ENCODE data around the gene LCP1. TPM values are rescaled to one million over a fixed set of nuclear protein-coding genes. Genes with fewer than 3 reads are reported as not detected.

LCP1 gene
- total RNA-seq, 1 donor from 2014 or later: not detected

DNA sequence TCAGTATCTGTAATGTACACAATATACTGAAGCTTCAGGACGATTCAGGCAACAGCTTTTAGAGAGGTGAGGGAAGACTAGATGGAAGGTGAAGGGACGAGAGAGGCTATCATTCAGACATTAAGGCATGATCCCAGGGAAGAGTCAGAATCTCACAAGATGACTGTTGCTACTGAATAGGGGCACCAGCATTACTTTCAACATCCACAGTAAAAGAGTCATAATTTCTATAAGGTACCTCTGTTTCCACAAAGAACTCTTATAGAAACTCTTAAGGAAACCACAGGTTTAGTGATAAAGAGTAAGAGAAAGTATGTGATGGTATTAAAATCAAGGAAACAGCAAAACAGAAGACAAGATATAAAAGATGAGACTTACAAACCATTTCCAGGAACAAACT lies 23.0 kb downstream of the LCP1 start:
- no peak for DNase-seq (ENCODE audit: low read depth in 2 of 2)

- DNase-seq (ENCODE audit: low read depth in 2 of 2): no peak
These were observed 23.8 kb downstream of the LCP1 start for GRCh38 chr13:46158222-46158621.

GRCh38 chr13:46154136-46154801 lies 27.7 kb downstream of the LCP1 start:
- no peak for DNase-seq (ENCODE audit: low read depth in 2 of 2)

GRCh38 chr13:46152627-46153328 lies 29.2 kb downstream of the LCP1 start:
- no peak for DNase-seq (ENCODE audit: low read depth in 2 of 2)

DNA sequence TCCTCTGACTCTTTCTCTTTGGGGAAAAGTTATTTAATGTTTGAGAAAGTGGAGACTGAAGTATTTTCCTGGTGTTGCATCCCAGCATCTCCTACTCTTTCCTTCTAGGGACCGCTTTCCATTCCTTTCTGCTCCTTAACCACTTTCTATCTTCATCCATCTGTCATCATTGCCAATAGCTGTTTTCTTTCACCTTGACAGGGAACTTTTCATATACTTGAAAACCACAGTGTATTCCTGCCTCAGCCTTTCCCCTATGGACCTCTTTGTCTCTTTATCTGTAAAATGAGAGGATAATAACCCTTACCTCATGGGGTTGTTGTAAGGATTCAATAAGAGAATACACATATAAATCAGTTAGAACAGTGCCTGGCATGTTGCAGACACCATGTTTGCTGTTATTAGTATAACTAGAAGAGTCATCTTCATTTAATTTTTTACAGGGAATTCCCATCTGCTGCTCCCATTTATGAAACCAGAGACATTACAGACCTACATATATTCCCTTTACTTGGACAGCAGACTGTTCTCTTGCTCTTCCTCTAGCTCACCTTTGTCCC lies 31.8 kb downstream of the LCP1 start:
- DNase-seq (ENCODE audit: low read depth in 2 of 2): no peak

DNA sequence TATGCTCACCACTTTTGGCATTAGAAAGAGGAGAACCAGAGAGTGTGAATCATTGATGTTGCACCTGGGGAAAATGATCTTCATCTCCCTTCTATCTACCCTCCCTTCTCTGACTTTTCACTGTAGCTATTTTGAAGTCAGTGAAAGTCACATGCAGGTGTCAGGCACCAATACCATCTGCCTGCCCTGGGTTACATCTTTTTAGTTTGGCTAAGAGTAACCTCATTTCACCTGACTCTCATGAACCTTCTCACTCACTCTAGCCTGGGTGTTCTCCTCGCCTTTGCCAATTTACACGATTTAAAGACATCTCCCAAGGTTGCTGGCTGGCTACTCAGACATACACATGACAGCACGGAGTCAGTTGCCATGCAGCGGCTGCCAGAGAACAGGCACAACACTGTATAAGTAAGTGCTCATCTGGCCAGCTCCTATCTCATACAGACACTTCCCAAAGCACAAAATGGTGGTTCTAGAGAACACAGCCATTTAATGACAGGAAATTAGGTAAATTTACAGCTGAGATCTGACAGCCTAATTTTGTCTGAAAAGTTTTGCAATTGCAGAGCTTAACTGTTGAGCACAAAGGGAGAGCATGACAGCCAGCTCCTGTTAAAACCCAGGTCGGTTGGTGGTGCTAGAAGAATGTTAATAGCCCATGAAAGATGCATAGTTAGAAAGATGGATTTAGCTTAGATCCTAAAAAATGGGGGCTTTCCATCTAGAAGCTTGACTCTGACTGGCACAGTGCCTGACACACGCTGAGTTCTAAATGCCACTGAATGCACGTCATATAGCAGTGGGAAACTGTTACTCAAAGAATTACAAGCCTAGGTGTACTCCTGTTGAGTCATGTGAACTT lies 32.5 kb downstream of the LCP1 start:
- DNase-seq (ENCODE audit: low read depth in 2 of 2): no peak

- no peak for DNase-seq (ENCODE audit: low read depth in 2 of 2)
These were observed 35.1 kb downstream of the LCP1 start for GRCh38 chr13:46146898-46147297.

DNA sequence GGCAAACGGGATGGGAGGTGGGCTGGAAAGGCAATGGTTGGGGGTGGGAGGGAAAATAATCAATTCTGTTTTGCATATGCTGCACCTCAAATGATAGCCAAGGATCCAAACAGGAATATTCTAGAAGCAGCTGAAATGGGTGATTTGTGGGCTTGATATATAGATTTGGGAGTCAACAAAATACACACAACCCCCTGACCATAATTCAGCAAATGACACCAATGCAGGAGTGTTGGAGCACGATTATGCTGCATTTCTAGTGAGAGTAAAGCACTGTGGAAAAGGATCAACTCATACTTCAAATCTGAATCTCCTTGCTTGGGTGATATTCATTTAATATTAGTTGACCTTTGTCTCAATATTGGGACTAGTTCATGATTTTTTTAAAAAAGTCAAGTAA lies 36.0 kb downstream of the LCP1 start:
- DNase-seq (ENCODE audit: low read depth in 2 of 2): no peak

DNA sequence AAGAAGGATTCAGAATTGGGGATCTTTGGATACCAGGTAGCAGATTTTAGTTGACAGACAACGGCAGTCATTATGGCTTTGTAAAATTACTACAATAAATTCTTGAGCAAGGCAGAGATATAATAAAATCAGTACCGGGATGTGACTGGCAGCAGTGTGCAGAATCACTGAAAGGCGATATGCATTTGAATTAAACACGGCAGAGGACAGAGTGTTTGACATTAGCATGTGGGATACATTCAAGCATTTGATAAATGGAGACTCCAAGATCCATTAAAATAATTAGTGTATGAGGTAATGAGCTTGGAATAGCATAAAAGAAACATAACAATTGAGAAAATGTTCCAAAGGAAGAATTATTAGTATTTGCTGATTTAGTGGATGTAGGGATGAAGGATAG lies 36.8 kb downstream of the LCP1 start:
- no peak for DNase-seq (ENCODE audit: low read depth in 2 of 2)

DNA sequence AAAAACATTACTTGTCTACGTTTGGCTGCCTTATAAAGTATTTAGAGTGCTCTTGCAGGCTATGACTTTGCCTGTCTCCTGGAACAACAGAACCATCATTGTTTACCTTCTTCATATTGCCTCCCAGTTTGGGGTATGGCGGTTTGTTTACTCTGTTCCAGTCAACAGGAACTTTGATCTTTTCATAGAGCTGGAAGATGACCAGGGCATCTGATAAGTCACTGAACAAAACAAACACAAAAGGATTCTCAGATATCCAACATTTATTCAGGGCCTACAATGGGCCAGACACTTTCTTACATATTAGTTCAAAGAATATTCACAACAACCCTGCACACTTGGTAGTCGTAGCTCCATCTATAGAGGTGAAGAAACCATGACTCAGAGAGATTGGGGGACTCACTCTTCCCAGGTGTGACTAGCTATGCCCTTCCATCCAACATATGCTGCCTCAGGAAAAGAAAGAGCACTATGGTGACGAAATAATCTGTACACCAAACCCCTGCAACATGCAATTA lies 38.7 kb downstream of the LCP1 start:
- DNase-seq (ENCODE audit: low read depth in 2 of 2): no peak

GRCh38 chr13:46142776-46143175 lies 39.2 kb downstream of the LCP1 start:
- no peak for DNase-seq (ENCODE audit: low read depth in 2 of 2)

GRCh38 chr13:46140044-46140443 lies 41.9 kb downstream of the LCP1 start:
- DNase-seq (ENCODE audit: low read depth in 2 of 2): no peak

DNA sequence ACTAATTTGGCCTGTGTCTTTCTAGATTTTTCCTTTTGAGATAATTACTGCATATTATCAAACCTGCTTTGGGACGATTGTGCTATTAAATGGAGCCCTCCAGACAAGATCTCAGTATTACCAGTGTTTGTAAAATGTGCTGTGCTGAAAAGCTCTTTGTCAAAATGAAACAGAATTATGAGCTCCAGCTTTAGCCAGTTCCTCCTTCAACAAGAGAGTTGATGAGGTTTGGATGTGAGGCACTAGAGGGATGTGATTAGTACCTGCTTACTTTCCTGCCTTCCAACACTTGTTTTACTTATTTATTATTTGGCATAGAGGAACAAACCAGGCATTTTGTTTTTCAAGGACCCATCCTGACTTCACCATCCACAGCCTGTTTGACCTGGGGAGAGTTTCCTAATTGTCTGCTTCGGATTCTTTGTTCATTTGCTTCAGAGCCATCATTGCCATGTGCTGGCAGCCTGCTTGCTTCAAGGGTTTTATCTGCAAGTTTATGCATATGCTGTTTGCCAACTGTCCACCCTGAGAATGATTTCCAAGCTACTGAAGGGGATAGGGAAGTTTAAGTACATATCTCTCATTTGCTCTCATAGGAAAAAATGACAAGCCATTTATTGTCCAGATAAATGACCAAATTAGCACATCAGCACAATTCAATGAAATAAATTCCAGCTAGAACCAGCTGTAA lies 44.2 kb downstream of the LCP1 start:
- DNase-seq (ENCODE audit: low read depth in 2 of 2): no peak

DNA sequence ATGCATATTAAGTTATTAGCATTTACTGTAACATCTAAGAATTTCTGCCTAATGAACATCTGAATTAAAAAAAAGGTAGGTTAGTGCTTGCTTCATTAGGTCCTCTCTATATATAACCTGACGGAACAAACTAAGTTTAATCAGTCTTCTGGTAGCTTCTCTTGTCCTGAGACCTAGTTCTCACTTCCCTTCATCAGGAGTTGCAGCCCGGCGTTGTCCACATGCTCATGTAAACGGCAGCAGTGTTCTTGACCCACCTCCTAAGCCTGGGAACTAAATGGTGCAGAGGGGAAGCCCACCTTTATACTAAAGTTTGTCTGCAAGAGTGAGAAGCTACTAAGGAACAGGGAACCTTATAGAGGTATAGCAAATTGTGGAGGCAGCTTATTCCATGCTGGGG lies 45.3 kb downstream of the LCP1 start:
- no peak for DNase-seq (ENCODE audit: low read depth in 2 of 2)

DNA sequence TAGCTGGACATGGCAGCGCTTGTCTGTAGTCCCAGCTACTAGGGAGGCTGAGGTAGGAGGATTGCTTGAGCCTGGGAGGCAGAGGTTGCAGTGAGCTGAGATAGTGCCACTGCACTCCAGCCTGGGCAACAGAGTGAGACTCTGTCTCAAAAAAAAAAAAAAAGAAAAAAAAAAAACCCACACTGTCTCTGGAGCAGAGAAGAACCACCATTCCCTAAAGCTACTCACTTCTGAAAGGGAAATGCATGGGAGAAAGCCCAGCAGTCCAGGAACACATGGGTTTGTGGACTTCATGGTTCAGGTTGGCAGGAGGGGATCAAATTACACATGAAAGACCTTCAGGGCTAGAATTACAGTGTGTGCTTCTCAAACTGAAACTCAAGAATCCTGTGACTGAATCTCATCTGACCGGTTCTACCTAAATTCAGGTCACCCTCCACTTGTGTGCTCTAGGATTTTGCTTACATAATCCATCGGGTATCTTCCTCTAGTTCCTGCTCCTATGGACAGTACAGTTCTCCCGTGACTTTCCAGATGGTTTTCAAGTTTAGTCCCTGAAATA lies 46.9 kb downstream of the LCP1 start:
- no peak for DNase-seq (ENCODE audit: low read depth in 2 of 2)

DNA sequence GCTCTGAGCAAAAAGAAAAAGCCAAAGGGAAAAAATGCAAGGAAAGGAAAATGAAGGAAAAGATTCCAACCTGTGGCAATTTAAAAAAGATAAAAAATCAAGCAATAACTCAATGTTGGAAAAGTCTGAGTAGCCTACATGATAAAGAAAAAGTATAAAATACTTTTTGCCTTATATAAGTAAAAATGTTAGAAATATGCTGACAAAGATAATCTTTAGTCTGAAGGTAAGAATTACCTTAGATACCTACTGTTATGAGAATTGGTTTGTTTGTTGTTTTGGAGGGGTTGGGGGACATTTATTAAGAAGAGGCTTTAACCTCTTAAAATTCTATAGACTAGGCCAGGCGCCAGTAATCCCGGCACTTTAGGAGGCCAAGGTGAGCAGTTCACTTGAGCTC lies 47.5 kb downstream of the LCP1 start:
- DNase-seq (ENCODE audit: low read depth in 2 of 2): no peak

DNA sequence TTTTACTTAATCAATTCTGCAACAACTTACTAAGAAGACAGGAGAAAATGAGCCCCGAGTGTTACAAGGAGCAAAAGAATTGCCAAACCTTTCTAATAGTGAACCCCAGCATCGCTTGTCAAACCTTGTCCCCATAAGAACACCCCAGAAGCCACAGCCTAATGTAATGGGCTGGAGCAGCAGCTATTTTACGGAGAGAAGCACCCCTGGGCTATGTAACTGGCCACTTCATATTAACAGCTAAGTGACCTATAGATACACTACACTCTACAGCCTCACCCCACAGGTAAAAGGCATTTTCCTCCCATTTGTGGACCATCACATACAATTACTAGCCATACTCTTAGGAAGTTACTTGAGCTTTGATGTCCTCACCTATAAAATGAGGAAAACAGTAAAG lies 49.9 kb downstream of the LCP1 start:
- DNase-seq (ENCODE audit: low read depth in 2 of 2): no peak

GRCh38 chr13:46131705-46132104 lies 50.3 kb downstream of the LCP1 start:
- no peak for DNase-seq (ENCODE audit: low read depth in 2 of 2)

GRCh38 chr13:46129955-46130618 lies 51.9 kb downstream of the LCP1 start:
- no peak for DNase-seq (ENCODE audit: low read depth in 2 of 2)

- DNase-seq (ENCODE audit: low read depth in 2 of 2): no peak
These were observed 52.9 kb downstream of the LCP1 start for GRCh38 chr13:46129124-46129523.
